ENCODE measurements around the gene IFNL1.
A peak's percentile ranks its signal among the peaks of the same experiment; 100 is the strongest.

IFNL1 gene

GRCh38 chr19:39342647-39343305 lies 46.6 kb downstream of the IFNL1 start:
- DNase-seq (ENCODE audit: low read depth) = no peak
- H3K4me3 ChIP-seq (ENCODE audit: low read depth, low read length) = peak overlapping the region; percentile 86
- TF ChIP-seq CTCF (IDR thresholded peaks at IDR 0.05; ENCODE audit: control insufficient read depth, extremely low read depth, insufficient read depth) = no peak

GRCh38 chr19:39345956-39346355 lies 49.7 kb downstream of the IFNL1 start:
- DNase-seq (ENCODE audit: low read depth) = no peak

GRCh38 chr19:39347332-39348164 lies 51.3 kb downstream of the IFNL1 start:
- no peak for TF ChIP-seq CTCF (IDR thresholded peaks at IDR 0.05; ENCODE audit: control insufficient read depth, extremely low read depth, insufficient read depth)
- no peak for DNase-seq (ENCODE audit: low read depth)
- no peak overlapping the region for H3K4me3 ChIP-seq (ENCODE audit: low read depth, low read length)

More at GRCh38 chr19:39345956-39346355, 49.7 kb downstream of the IFNL1 start:
- TF ChIP-seq CTCF (IDR thresholded peaks at IDR 0.05; ENCODE audit: control insufficient read depth, extremely low read depth, insufficient read depth) = no peak
- no peak overlapping the region for H3K4me3 ChIP-seq (ENCODE audit: low read depth, low read length)

All from LNCaP clone FGC (cell line).